Nephron progenitor cell (in vitro differentiated cells): Measurements from ENCODE around the gene ZNF506.
A peak's percentile ranks its signal among the peaks of the same experiment; 100 is the strongest.
"Not testable (repeated sequence)": the region's sequence is repeated elsewhere in the genome, so short reads cannot be mapped to it uniquely, and the experiment has no call there.

Experiments used
- DNase-seq: peaks from one replicate; pipeline ENCODE4 v3.0.0; 2021
- H3K27ac Mint-ChIP-seq: 2 replicates; pipeline ENCODE4 v1.8.0; 2021; ENCODE audit warnings: mild to moderate bottlenecking, moderate library complexity, mixed read lengths
- H3K27me3 Mint-ChIP-seq: 2 replicates; pipeline ENCODE4 v1.8.0; 2021; ENCODE audit warnings: mild to moderate bottlenecking, low read depth, mixed read lengths; ENCODE audit not compliant: poor library complexity
- H3K36me3 Mint-ChIP-seq: 2 replicates; pipeline ENCODE4 v1.8.0; 2021; ENCODE audit warnings: low read depth, mixed read lengths
- H3K4me1 Mint-ChIP-seq: 2 replicates; pipeline ENCODE4 v1.8.0; 2021; ENCODE audit warnings: mixed read lengths
- H3K4me3 Mint-ChIP-seq: 2 replicates; pipeline ENCODE4 v1.8.0; 2021; ENCODE audit warnings: mild to moderate bottlenecking, moderate library complexity, mixed read lengths
- H3K9me3 Mint-ChIP-seq: 2 replicates; pipeline ENCODE4 v1.8.0; 2021; ENCODE audit warnings: mild to moderate bottlenecking, moderate library complexity, mixed read lengths
- CTCF ChIP-seq: fragments of 200-600 bp; sonication (generic); IDR thresholded peaks from 2 replicates; pipeline ENCODE4 v1.5.0; 2021; ENCODE audit warnings: antibody characterized with exemption

The ZNF506 gene

GRCh38 chr19:19774354-19775033 lies 47.1 kb downstream of the ZNF506 start:
- Mint-ChIP-seq H3K9me3 (peaks cover 51% of the 10 kb centered on the region), H3K27me3 (peaks cover 4% of the 10 kb centered on the region), H3K4me3 (peak overlapping the region; percentile 68), H3K4me1 (peaks cover 31% of the 10 kb centered on the region), H3K27ac (no peak overlapping the region), H3K36me3 (peaks cover 25% of the 10 kb centered on the region)
- DNase-seq: no peak
- TF ChIP-seq CTCF: no peak

- H3K27me3 Mint-ChIP-seq, H3K27ac Mint-ChIP-seq, H3K4me3 Mint-ChIP-seq, DNase-seq: not testable (repeated sequence)
- Mint-ChIP-seq H3K36me3 (peaks cover 14% of the 10 kb centered on the region), H3K9me3 (peaks cover 51% of the 10 kb centered on the region), H3K4me1 (peaks cover 14% of the 10 kb centered on the region)
These were observed 49.6 kb downstream of the ZNF506 start for GRCh38 chr19:19771963-19772362.

DNA sequence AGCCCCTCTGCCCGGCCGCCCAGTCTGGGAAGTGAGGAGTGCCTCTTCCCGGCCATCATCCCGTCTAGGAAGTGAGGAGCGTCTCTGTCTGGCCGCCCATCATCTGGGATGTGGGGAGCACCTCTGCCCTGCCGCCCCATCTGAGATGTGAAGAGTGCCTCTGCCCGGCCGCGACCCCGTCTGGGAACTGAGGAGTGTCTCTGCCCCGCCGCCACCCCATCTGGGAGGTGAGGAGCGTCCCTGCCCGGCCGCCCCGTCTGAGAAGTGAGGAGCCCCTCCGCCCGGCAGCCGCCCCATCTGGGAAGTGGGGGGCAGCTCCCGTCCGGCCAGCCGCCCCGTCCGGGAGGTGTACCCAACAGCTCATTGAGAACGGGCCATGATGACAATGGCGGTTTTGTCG lies 51.6 kb downstream of the ZNF506 start:
- not testable (repeated sequence) for H3K4me1 Mint-ChIP-seq, DNase-seq, H3K27me3 Mint-ChIP-seq, H3K4me3 Mint-ChIP-seq, H3K27ac Mint-ChIP-seq
- H3K36me3 Mint-ChIP-seq: peaks cover 14% of the 10 kb centered on the region
- H3K9me3 Mint-ChIP-seq: peaks cover 66% of the 10 kb centered on the region

DNA sequence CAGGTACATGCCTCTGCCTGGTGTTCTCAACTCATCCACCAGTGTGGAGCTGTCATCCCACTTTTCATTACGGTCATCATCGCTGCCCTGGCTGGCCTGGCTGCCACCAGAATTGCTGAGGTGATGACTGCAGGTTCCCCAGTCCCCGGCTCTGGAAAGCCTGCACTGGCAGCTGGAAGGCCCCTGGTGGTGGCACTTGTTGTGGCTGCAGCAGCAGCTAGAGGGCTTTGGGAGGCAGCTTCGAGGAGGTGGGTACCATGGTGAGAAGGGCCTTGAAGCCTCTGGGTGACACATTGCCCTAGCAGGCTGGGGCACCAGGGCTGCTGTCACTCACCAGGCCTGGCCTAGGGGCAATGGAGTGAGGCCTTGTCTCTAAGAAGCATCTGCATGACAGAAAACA lies 63.4 kb downstream of the ZNF506 start:
- Mint-ChIP-seq H3K4me1 (no peaks in the 10 kb centered on the region), H3K4me3 (no peak overlapping the region)
- TF ChIP-seq CTCF: no peak

GRCh38 chr19:19752760-19753403 lies 68.7 kb downstream of the ZNF506 start:
- no peak overlapping the region for H3K4me3 Mint-ChIP-seq
- H3K36me3 Mint-ChIP-seq: no peaks in the 10 kb centered on the region
- TF ChIP-seq CTCF: no peak

More for the DNA sequence above, 63.4 kb downstream of the ZNF506 start:
- Mint-ChIP-seq H3K27me3 (peaks cover 6% of the 10 kb centered on the region), H3K36me3 (no peaks in the 10 kb centered on the region), H3K27ac (no peak overlapping the region), H3K9me3 (peaks cover 49% of the 10 kb centered on the region)
- no peak for DNase-seq

DNA sequence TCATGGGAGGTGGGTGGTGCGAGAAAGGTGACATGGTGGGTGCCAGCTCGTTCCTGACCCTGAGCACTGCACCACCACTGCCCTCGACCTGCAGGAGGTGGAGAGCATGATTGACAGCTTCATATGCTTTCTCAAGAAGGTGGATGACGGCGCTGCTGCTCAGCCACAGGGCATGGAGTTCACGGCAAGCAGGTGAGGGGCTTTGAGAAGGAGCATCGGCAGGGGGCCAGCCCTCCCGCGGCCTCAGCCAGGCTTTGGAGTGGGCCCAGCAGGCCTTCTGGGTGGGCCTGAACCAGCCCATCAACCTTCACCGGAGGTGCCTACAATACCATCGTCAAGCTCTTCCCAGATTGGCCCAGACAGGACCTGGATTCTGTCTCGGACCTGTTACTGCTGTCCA lies 69.7 kb downstream of the ZNF506 start:
- Mint-ChIP-seq H3K36me3 (no peaks in the 10 kb centered on the region), H3K27ac (no peak overlapping the region), H3K9me3 (peaks cover 52% of the 10 kb centered on the region), H3K4me1 (no peaks in the 10 kb centered on the region), H3K4me3 (no peak overlapping the region), H3K27me3 (no peaks in the 10 kb centered on the region)
- no peak for TF ChIP-seq CTCF
- no peak for DNase-seq

More at GRCh38 chr19:19752760-19753403, 68.7 kb downstream of the ZNF506 start:
- H3K9me3 Mint-ChIP-seq: peaks cover 57% of the 10 kb centered on the region
- H3K27me3 Mint-ChIP-seq: no peaks in the 10 kb centered on the region
- no peaks in the 10 kb centered on the region for H3K4me1 Mint-ChIP-seq
- no peak overlapping the region for H3K27ac Mint-ChIP-seq
- no peak for DNase-seq
